ENCODE data around the gene CCDC102B. TPM values are rescaled to one million over a fixed set of nuclear protein-coding genes. Genes with fewer than 3 reads are reported as not detected.

CCDC102B gene
- total RNA-seq, 1 donor from 2014 or later, result 4.4 TPM

DNA sequence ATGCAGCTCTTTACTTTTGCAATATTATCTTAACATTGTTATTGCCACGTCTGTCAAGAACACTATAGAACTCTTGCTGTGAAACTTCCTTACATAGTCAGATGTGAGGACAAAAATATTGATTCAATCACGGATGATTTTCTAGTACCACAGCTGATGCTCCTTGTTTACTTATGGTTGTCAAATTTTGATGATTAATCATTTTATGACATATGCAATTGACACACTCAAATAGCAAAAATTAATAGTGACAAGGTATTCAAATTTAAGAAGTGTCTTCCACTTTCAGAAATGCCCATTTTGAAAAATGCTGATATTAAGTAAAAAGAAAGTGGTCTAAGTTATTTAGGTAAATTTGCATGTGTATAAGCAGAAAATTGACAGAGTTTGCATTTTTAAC lies 284.0 kb downstream of the CCDC102B start:
- Mint-ChIP-seq H3K4me3 (ENCODE audit: low read depth) (no peak overlapping the region), H3K27ac (no peak overlapping the region), H3K36me3 (ENCODE audit: insufficient read depth) (no peaks in the 10 kb centered on the region), H3K9me3 (ENCODE audit: low read depth) (no peaks in the 10 kb centered on the region), H3K4me1 (ENCODE audit: low read depth) (no peaks in the 10 kb centered on the region), H3K27me3 (no peaks in the 10 kb centered on the region)
- no peak for DNase-seq (ENCODE audit: low spot score, unreplicated experiment)
- TF ChIP-seq CTCF (IDR thresholded peaks at IDR 0.05; ENCODE audit: unreplicated experiment), result no peak

- no peaks in the 10 kb centered on the region for H3K27me3 Mint-ChIP-seq
Observed at GRCh38 chr18:69082499-69082898, 284.6 kb downstream of the CCDC102B start.

DNA sequence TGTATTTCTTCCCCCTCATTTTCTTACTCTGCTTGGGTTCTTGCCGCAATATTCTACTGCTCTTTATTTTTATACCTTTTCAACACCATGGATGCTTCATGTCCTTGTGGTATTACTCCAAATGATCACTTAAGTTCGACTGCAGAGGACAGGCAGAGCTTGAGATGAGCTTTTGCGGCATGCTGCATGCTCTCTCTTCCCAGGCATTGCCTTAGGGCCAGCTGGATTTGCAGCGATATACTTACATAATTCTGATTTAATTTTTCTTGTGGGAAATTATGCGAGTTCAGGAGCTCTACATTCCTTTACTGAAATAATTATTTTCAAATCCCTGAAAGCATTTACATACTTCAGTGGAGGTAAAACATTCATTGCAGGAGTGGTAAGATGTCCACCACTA lies 288.1 kb downstream of the CCDC102B start:
- DNase-seq (ENCODE audit: low spot score, unreplicated experiment), result no peak
- Mint-ChIP-seq H3K27ac (no peak overlapping the region), H3K36me3 (ENCODE audit: insufficient read depth) (no peaks in the 10 kb centered on the region), H3K27me3 (no peaks in the 10 kb centered on the region), H3K9me3 (ENCODE audit: low read depth) (no peaks in the 10 kb centered on the region), H3K4me1 (ENCODE audit: low read depth) (no peaks in the 10 kb centered on the region), H3K4me3 (ENCODE audit: low read depth) (no peak overlapping the region)
- TF ChIP-seq CTCF (IDR thresholded peaks at IDR 0.05; ENCODE audit: unreplicated experiment), result no peak

More at GRCh38 chr18:69082499-69082898, 284.6 kb downstream of the CCDC102B start:
- no peak for DNase-seq (ENCODE audit: low spot score, unreplicated experiment)
- H3K36me3 Mint-ChIP-seq (ENCODE audit: insufficient read depth), result no peaks in the 10 kb centered on the region
- no peaks in the 10 kb centered on the region for H3K9me3 Mint-ChIP-seq (ENCODE audit: low read depth)
- no peaks in the 10 kb centered on the region for H3K4me1 Mint-ChIP-seq (ENCODE audit: low read depth)
- H3K4me3 Mint-ChIP-seq (ENCODE audit: low read depth), result no peak overlapping the region
- H3K27ac Mint-ChIP-seq, result no peak overlapping the region
- TF ChIP-seq CTCF (IDR thresholded peaks at IDR 0.05; ENCODE audit: unreplicated experiment), result no peak

GRCh38 chr18:69088973-69089372 lies 291.1 kb downstream of the CCDC102B start:
- no peak for TF ChIP-seq CTCF (IDR thresholded peaks at IDR 0.05; ENCODE audit: unreplicated experiment)
- no peak for DNase-seq (ENCODE audit: low spot score, unreplicated experiment)
- no peaks in the 10 kb centered on the region for H3K4me1 Mint-ChIP-seq (ENCODE audit: low read depth)
- H3K27me3 Mint-ChIP-seq, result no peaks in the 10 kb centered on the region
- no peak overlapping the region for H3K27ac Mint-ChIP-seq
- H3K36me3 Mint-ChIP-seq (ENCODE audit: insufficient read depth), result no peaks in the 10 kb centered on the region
- no peak overlapping the region for H3K4me3 Mint-ChIP-seq (ENCODE audit: low read depth)
- H3K9me3 Mint-ChIP-seq (ENCODE audit: low read depth), result no peaks in the 10 kb centered on the region

DNA sequence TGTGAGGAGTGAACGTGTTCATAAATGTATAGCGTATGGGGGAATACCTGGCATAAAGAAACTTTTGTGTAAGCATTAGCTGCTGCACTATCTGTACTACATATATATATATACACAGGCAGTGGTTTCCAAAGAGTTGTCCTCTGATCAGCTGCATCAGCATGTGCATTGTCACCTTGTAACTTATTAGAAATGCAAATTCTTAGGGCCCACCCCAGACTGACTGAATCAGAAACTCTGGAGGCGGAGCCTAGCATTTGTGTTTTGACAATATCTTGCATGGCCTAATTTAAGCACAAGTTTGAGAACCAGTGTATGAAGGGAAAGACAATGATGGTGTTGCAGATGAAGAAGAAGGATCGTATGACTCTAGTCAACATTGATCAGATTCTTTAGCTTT lies 299.5 kb downstream of the CCDC102B start:
- no peak for TF ChIP-seq CTCF (IDR thresholded peaks at IDR 0.05; ENCODE audit: unreplicated experiment)
- Mint-ChIP-seq H3K27ac (no peak overlapping the region), H3K9me3 (ENCODE audit: low read depth) (no peaks in the 10 kb centered on the region), H3K4me1 (ENCODE audit: low read depth) (no peaks in the 10 kb centered on the region), H3K4me3 (ENCODE audit: low read depth) (no peak overlapping the region), H3K27me3 (no peaks in the 10 kb centered on the region), H3K36me3 (ENCODE audit: insufficient read depth) (no peaks in the 10 kb centered on the region)
- DNase-seq (ENCODE audit: low spot score, unreplicated experiment), result no peak

Measured in progenitor cell of endocrine pancreas (in vitro differentiated cells).